IPS-15b (cell line): Measurements from ENCODE around the gene TRIM74.
"Not testable (repeated sequence)": the region's sequence is repeated elsewhere in the genome, so short reads cannot be mapped to it uniquely, and the experiment has no call there.

Experiments used
- H3K27me3 ChIP-seq: one replicate; pipeline ENCODE4 v1.6.1; 2013; ENCODE audit warnings: low read length; ENCODE audit not compliant: control insufficient read depth, insufficient read depth
- H3K36me3 ChIP-seq: one replicate; pipeline ENCODE4 v1.6.1; 2013; ENCODE audit warnings: low read length; ENCODE audit not compliant: control insufficient read depth, insufficient read depth
- H3K4me1 ChIP-seq: one replicate; pipeline ENCODE4 v1.6.1; 2013; ENCODE audit warnings: mild to moderate bottlenecking, low read length; ENCODE audit not compliant: control insufficient read depth, insufficient read depth
- H3K4me3 ChIP-seq: one replicate; pipeline ENCODE4 v1.5.1; 2013; ENCODE audit warnings: low read depth, low read length
- H3K9ac ChIP-seq: one replicate; pipeline ENCODE4 v1.6.1; 2013; ENCODE audit warnings: low read depth, mild to moderate bottlenecking, low read length
- H3K9me3 ChIP-seq: one replicate; pipeline ENCODE4 v1.6.1; 2013; ENCODE audit warnings: mild to moderate bottlenecking, low read length; ENCODE audit not compliant: control insufficient read depth, insufficient read depth

The TRIM74 gene

GRCh38 chr7:72974781-72975180, 5.5 kb upstream of the TRIM74 start:
- not testable (repeated sequence) for H3K9me3 ChIP-seq, H3K27me3 ChIP-seq, H3K4me3 ChIP-seq, H3K9ac ChIP-seq, H3K36me3 ChIP-seq, H3K4me1 ChIP-seq

- H3K9me3 ChIP-seq, H3K27me3 ChIP-seq, H3K9ac ChIP-seq, H3K4me1 ChIP-seq, H3K36me3 ChIP-seq, H3K4me3 ChIP-seq: not testable (repeated sequence)
Observed at GRCh38 chr7:72971505-72971904, 2.2 kb upstream of the TRIM74 start.

GRCh38 chr7:72969688-72970087, 422 bp upstream of the TRIM74 start:
- H3K4me3 ChIP-seq, H3K9me3 ChIP-seq, H3K36me3 ChIP-seq: not testable (repeated sequence)

GRCh38 chr7:72966892-72967291, 2.4 kb downstream of the TRIM74 start:
- not testable (repeated sequence) for H3K9ac ChIP-seq, H3K9me3 ChIP-seq, H3K4me3 ChIP-seq

More at GRCh38 chr7:72969688-72970087, 422 bp upstream of the TRIM74 start:
- H3K4me1 ChIP-seq, H3K27me3 ChIP-seq, H3K9ac ChIP-seq: not testable (repeated sequence)

DNA sequence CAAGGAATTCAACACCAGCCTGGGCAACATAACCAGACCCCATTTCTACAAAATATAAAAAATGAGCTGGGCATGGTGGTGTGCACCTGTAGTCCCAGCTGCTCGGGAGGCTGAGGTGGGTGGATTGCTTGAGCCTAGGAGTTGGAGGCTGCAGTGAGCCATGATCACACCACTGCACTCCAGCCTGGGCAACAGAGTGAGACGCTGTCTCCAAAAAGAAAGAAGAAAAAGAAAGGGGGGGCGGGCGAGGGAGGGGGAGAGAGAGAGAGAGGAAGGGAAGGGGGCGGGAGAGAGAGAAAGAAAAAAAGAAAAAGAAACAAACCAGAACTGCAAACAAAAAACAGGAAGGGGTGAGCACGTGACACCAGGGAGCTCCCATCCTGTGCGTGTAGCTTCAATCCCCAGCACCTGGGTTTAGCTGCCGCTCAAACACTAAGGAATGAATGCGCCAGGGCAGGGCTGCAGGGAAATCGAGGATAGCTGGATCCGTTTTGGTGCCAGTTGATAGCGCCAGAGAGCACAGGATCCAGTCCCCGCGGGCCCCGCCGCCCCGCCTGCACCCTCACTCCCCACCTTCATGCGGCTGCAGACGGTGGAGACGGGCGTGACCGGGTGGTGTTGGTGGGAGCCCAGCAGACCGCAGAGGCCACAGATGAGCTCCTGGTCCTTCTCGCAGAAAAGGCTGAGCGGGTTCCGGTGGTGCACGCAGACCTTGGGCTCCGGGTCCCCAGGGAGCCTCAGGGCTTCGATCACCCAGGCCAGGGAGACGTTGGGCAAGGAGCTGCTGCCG, 3.9 kb downstream of the TRIM74 start:
- not testable (repeated sequence) for H3K4me1 ChIP-seq, H3K9me3 ChIP-seq, H3K36me3 ChIP-seq, H3K9ac ChIP-seq, H3K27me3 ChIP-seq, H3K4me3 ChIP-seq

More at GRCh38 chr7:72966892-72967291, 2.4 kb downstream of the TRIM74 start:
- H3K4me1 ChIP-seq, H3K36me3 ChIP-seq, H3K27me3 ChIP-seq: not testable (repeated sequence)

- not testable (repeated sequence) for H3K4me1 ChIP-seq, H3K9me3 ChIP-seq, H3K4me3 ChIP-seq, H3K27me3 ChIP-seq, H3K9ac ChIP-seq, H3K36me3 ChIP-seq
Observed at GRCh38 chr7:72963056-72963455, 6.2 kb downstream of the TRIM74 start.

DNA sequence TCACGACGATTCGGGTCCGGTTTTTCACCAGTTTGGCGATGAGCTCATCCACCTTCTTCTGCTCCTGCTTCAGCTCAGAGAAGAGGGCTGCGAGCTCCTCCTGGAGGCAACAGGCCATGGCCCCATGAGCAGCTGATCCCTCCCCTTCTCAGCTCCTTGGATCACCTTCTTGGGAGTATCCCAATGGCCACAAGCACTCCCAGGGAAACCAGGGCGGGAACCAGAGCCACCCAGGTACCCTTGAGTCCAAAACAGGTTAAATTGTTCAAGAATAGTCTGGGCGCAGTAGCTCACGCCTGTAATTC, 8.0 kb downstream of the TRIM74 start:
- H3K36me3 ChIP-seq, H3K4me1 ChIP-seq, H3K27me3 ChIP-seq, H3K9ac ChIP-seq, H3K4me3 ChIP-seq, H3K9me3 ChIP-seq: not testable (repeated sequence)

GRCh38 chr7:72960626-72961345, 8.5 kb downstream of the TRIM74 start:
- not testable (repeated sequence) for H3K4me3 ChIP-seq, H3K36me3 ChIP-seq, H3K9me3 ChIP-seq, H3K27me3 ChIP-seq, H3K9ac ChIP-seq, H3K4me1 ChIP-seq

DNA sequence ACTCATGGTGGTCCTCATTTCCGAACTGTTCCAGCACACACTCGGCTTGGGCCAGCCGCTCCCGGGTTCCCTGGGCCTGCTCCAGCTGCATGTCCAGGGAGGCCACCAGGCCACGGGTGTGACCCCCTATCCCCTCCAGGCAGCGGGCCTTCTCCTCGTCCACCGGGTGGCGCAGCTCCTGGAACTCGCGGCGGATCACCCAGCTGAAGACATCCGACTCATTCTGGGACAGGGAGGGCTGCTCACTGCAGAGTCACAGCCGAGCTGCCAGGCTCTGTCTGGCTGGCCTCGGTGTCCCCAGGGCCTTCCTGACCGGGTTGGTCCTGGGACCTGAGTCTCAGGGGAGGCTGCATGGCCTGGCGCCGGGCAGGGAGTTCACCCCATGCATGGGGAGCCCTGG, 9.2 kb downstream of the TRIM74 start:
- H3K9me3 ChIP-seq, H3K36me3 ChIP-seq, H3K4me1 ChIP-seq, H3K9ac ChIP-seq, H3K27me3 ChIP-seq, H3K4me3 ChIP-seq: not testable (repeated sequence)

DNA sequence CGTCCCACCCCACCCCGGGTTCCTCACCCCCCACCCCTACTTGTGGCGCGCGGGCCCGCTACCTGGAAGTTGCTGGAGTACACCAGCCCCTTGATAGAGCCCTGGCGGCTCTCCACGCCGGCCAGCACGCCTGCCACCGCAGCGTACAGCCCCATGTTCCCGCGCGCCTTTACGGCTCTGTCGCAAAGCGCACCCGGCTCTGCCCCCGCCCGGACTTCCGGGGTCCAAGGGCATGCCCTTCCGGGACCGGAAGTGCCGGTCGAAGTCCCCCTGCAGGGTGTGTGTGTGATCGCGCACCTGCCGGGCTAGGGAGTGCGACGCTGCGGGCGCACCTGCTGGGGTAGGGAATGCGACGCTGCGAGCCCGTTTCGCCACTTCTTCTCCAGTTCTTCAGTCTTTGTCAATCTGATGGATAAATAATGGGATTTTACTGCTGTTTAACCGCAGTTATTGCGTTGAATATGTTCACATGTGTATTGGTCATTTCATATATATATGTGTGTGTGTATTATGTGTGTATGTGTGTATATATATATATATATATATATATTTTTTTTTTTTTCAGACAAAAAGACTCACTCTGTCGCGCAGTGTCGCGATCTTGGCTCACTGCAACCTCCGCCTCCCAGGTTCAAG, 14.6 kb downstream of the TRIM74 start:
- H3K27me3 ChIP-seq, H3K4me1 ChIP-seq, H3K36me3 ChIP-seq, H3K9me3 ChIP-seq, H3K4me3 ChIP-seq, H3K9ac ChIP-seq: not testable (repeated sequence)

DNA sequence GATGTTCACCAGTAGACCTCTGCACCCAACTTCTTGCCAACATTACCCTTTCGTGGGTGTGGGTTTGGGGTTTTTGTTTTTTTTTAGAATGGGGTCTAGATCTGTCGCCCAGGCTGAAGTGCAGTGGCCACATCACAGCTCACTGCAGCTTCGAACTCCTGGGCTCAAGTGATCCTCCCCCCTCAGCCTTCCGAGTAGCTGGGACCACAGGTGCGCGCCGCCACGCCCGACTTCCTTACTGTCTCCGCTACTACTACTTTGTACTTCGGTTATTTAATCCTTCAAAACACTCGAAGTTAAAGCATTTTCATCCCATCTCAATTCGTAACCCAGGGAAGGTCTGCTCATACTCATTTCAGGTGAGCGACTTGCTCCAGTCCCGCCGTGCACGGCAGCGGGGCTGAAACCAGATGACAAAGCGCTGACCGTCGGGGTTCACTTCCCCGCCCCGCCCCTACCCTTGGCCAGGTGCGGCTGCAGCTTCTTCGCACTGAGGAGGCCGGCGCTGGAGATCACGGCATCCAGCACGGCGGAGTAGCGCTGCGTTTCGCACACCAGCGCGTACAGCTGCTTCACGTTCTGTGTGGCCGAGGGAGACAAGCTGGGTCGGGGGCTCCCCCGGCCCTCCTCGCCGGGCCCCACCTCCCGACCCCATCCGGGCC, 15.2 kb downstream of the TRIM74 start:
- not testable (repeated sequence) for H3K4me1 ChIP-seq, H3K9me3 ChIP-seq, H3K27me3 ChIP-seq, H3K9ac ChIP-seq, H3K36me3 ChIP-seq
- H3K4me3 ChIP-seq: peak overlapping the region; percentile 41

DNA sequence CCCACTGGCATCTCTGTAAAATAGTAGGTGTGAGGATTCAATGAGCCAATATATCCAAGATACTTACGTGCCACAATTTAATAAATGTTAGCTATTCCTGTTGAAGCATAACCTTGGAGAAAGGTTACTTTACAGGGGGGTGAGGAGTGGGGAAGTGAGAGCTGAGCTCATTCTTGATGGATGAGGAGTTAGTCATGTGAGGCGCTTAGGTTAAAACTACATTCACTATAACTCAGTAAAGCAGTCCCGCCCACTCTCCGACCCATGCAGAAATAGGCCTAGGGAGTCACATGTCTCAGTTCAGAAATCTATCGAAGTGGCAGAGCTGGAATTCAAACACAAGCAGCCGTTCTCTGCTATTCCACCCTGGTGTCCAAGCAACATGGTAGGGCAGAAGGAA, 18.8 kb downstream of the TRIM74 start:
- not testable (repeated sequence) for H3K36me3 ChIP-seq, H3K27me3 ChIP-seq, H3K9me3 ChIP-seq, H3K4me3 ChIP-seq, H3K4me1 ChIP-seq, H3K9ac ChIP-seq
